Coronary artery (tissue), 2 donors: Measurements from ENCODE around the gene RSRC2.
"Not testable (repeated sequence)": the region's sequence is repeated elsewhere in the genome, so short reads cannot be mapped to it uniquely, and the experiment has no call there.

Source experiments
- DNase-seq: peaks from one replicate; pipeline ENCODE4 v3.0.0-alpha.2; 2017; ENCODE audit warnings: low spot score
- H3K27ac ChIP-seq, 2 donors: fragments of 200-600 bp; sonication (generic); one replicate each; pipeline ENCODE4 v1.5.1; 2016 to 2019
- H3K4me3 ChIP-seq: fragments of 200-600 bp; sonication (generic); 2 replicates; pipeline ENCODE4 v1.5.1; 2016; ENCODE audit warnings: mild to moderate bottlenecking, moderate library complexity
- CTCF ChIP-seq: fragments of 200-600 bp; sonication (generic); IDR thresholded peaks from one replicate; pipeline ENCODE4 v1.5.1; 2019; ENCODE audit warnings: antibody characterized with exemption

The RSRC2 gene

GRCh38 chr12:122467983-122468382 is 58.8 kb downstream of the RSRC2 start:
- TF ChIP-seq CTCF: no peak

GRCh38 chr12:122464317-122465042 is 62.3 kb downstream of the RSRC2 start:
- H3K27ac ChIP-seq: peak overlapping the region; percentile 35 to 65
- H3K4me3 ChIP-seq: not testable (repeated sequence)
- DNase-seq: peak; percentile 77

More at GRCh38 chr12:122467983-122468382, 58.8 kb downstream of the RSRC2 start:
- DNase-seq: no peak
- Histone ChIP-seq H3K27ac (no peak overlapping the region), H3K4me3 (no peak overlapping the region)

GRCh38 chr12:122460641-122461040 is 66.1 kb downstream of the RSRC2 start:
- DNase-seq: no peak
- Histone ChIP-seq H3K4me3 (no peak overlapping the region), H3K27ac (peak overlapping the region; percentile 10 to 25)
- TF ChIP-seq CTCF: no peak

GRCh38 chr12:122460061-122460460 is 66.7 kb downstream of the RSRC2 start:
- Histone ChIP-seq H3K27ac (peak overlapping the region in 1 of 2 donors; percentile 10), H3K4me3 (no peak overlapping the region)
- no peak for TF ChIP-seq CTCF
- no peak for DNase-seq

- TF ChIP-seq CTCF: no peak
- H3K4me3 ChIP-seq: no peak overlapping the region
- DNase-seq: no peak
- peak overlapping the region; percentile 10 to 71 for H3K27ac ChIP-seq
Measured at GRCh38 chr12:122459211-122459610, 67.5 kb downstream of the RSRC2 start.

GRCh38 chr12:122458105-122459035 is 68.4 kb downstream of the RSRC2 start:
- no peak for DNase-seq
- no peak for TF ChIP-seq CTCF
- no peak overlapping the region for H3K4me3 ChIP-seq
- H3K27ac ChIP-seq: peak overlapping the region in 1 of 2 donors; percentile 10

- no peak overlapping the region for H3K4me3 ChIP-seq
- no peak for TF ChIP-seq CTCF
- H3K27ac ChIP-seq: no peak overlapping the region
- DNase-seq: no peak
Measured at GRCh38 chr12:122457627-122458026, 69.1 kb downstream of the RSRC2 start.
